ENCODE results near the gene OLFM2. TPM values are rescaled to one million over a fixed set of nuclear protein-coding genes. Genes with fewer than 3 reads are reported as not detected.

OLFM2 gene
- total and polyA plus RNA-seq, 2 experiments from 2014 or later = 58.1 to 117 TPM

GRCh38 chr19:9961103-9961502 is 24.8 kb upstream of the OLFM2 start (continued):
- TF ChIP-seq, protein P1, sequence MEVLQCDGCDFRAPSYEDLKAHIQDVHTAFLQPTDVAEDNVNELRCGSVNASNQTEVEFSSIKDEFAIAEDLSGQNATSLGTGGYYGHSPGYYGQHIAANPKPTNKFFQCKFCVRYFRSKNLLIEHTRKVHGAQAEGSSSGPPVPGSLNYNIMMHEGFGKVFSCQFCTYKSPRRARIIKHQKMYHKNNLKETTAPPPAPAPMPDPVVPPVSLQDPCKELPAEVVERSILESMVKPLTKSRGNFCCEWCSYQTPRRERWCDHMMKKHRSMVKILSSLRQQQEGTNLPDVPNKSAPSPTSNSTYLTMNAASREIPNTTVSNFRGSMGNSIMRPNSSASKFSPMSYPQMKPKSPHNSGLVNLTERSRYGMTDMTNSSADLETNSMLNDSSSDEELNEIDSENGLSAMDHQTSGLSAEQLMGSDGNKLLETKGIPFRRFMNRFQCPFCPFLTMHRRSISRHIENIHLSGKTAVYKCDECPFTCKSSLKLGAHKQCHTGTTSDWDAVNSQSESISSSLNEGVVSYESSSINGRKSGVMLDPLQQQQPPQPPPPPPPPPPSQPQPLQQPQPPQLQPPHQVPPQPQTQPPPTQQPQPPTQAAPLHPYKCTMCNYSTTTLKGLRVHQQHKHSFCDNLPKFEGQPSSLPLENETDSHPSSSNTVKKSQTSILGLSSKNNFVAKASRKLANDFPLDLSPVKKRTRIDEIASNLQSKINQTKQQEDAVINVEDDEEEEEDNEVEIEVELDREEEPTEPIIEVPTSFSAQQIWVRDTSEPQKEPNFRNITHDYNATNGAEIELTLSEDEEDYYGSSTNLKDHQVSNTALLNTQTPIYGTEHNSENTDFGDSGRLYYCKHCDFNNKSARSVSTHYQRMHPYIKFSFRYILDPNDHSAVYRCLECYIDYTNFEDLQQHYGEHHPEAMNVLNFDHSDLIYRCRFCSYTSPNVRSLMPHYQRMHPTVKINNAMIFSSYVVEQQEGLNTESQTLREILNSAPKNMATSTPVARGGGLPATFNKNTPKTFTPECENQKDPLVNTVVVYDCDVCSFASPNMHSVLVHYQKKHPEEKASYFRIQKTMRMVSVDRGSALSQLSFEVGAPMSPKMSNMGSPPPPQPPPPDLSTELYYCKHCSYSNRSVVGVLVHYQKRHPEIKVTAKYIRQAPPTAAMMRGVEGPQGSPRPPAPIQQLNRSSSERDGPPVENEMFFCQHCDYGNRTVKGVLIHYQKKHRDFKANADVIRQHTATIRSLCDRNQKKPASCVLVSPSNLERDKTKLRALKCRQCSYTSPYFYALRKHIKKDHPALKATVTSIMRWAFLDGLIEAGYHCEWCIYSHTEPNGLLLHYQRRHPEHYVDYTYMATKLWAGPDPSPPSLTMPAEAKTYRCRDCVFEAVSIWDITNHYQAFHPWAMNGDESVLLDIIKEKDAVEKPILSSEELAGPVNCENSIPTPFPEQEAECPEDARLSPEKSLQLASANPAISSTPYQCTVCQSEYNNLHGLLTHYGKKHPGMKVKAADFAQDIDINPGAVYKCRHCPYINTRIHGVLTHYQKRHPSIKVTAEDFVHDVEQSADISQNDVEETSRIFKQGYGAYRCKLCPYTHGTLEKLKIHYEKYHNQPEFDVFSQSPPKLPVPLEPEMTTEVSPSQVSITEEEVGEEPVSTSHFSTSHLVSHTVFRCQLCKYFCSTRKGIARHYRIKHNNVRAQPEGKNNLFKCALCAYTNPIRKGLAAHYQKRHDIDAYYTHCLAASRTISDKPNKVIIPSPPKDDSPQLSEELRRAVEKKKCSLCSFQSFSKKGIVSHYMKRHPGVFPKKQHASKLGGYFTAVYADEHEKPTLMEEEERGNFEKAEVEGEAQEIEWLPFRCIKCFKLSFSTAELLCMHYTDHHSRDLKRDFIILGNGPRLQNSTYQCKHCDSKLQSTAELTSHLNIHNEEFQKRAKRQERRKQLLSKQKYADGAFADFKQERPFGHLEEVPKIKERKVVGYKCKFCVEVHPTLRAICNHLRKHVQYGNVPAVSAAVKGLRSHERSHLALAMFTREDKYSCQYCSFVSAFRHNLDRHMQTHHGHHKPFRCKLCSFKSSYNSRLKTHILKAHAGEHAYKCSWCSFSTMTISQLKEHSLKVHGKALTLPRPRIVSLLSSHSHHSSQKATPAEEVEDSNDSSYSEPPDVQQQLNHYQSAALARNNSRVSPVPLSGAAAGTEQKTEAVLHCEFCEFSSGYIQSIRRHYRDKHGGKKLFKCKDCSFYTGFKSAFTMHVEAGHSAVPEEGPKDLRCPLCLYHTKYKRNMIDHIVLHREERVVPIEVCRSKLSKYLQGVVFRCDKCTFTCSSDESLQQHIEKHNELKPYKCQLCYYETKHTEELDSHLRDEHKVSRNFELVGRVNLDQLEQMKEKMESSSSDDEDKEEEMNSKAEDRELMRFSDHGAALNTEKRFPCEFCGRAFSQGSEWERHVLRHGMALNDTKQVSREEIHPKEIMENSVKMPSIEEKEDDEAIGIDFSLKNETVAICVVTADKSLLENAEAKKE (CRISPR knock-in tag; IDR thresholded peaks at IDR 0.05) = no peak
- TF ChIP-seq ZNF114 (CRISPR knock-in tag; IDR thresholded peaks at IDR 0.05) (no peak), POLR2AphosphoS5 (IDR thresholded peaks at IDR 0.05; ENCODE audit: low read depth) (no peak), EZH2phosphoT487 (IDR thresholded peaks at IDR 0.05; ENCODE audit: unreplicated experiment) (no peak), STAT1 (IDR thresholded peaks at IDR 0.05; ENCODE audit: unreplicated experiment) (no peak), ZNF331 (CRISPR knock-in tag; IDR thresholded peaks at IDR 0.05; ENCODE audit: low read depth) (no peak), CREB1 (CRISPR knock-in tag; IDR thresholded peaks at IDR 0.05; ENCODE audit: low read depth) (no peak)
- TF ChIP-seq, protein P2, sequence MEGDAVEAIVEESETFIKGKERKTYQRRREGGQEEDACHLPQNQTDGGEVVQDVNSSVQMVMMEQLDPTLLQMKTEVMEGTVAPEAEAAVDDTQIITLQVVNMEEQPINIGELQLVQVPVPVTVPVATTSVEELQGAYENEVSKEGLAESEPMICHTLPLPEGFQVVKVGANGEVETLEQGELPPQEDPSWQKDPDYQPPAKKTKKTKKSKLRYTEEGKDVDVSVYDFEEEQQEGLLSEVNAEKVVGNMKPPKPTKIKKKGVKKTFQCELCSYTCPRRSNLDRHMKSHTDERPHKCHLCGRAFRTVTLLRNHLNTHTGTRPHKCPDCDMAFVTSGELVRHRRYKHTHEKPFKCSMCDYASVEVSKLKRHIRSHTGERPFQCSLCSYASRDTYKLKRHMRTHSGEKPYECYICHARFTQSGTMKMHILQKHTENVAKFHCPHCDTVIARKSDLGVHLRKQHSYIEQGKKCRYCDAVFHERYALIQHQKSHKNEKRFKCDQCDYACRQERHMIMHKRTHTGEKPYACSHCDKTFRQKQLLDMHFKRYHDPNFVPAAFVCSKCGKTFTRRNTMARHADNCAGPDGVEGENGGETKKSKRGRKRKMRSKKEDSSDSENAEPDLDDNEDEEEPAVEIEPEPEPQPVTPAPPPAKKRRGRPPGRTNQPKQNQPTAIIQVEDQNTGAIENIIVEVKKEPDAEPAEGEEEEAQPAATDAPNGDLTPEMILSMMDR (conservative IDR thresholded peaks at IDR 0.05; ENCODE audit: low read depth in 2 of 2) = no peak

- Mint-ChIP-seq H3K4me3 (no peak overlapping the region), H3K9me3 (no peaks in the 10 kb centered on the region), H3K27me3 (ENCODE audit: insufficient read depth, low read depth, poor library complexity) (peaks cover 8% of the 10 kb centered on the region), H3K36me3 (ENCODE audit: low read depth) (peaks cover 3% of the 10 kb centered on the region; the same call in 2 of the 3 replicates), H3K27ac (no peak overlapping the region), H3K4me1 (peaks cover 5% of the 10 kb centered on the region; the same call in 2 of the 3 replicates)
- no peak overlapping the region for H3K4me2 ChIP-seq
- H2AFZ ChIP-seq = no peak overlapping the region
- H4K20me1 ChIP-seq (replicated peaks; ENCODE audit: insufficient read depth) = no peaks in the 10 kb centered on the region; the same call in 1 of the 2 replicates
- H3K27ac ChIP-seq (ENCODE audit: low read depth) = no peak overlapping the region
- no peaks in the 10 kb centered on the region for H3K27me3 ChIP-seq (ENCODE audit: insufficient read depth)
- no peaks in the 10 kb centered on the region for H3F3A ChIP-seq (replicated peaks; ENCODE audit: low read depth)
- no peaks in the 10 kb centered on the region for H3K79me2 ChIP-seq (replicated peaks; ENCODE audit: insufficient read depth)
- H3K4me3 ChIP-seq = no peak overlapping the region
- H3K36me3 ChIP-seq (ENCODE audit: insufficient read depth) = no peaks in the 10 kb centered on the region
- DNase-seq (ENCODE audit: low spot score) = no peak
- ATAC-seq = no peak
- no peaks in the 10 kb centered on the region for H3K9me2 ChIP-seq (ENCODE audit: insufficient read depth)
- peaks cover 8% of the 10 kb centered on the region for H3K4me1 ChIP-seq (ENCODE audit: insufficient read depth)
- TF ChIP-seq NANOG (IDR thresholded peaks at IDR 0.05; ENCODE audit: borderline replicate concordance) = no peak
- no peak for TF ChIP-seq REST (IDR thresholded peaks at IDR 0.05; ENCODE audit: unreplicated experiment)
- TF ChIP-seq, protein P2 (conservative IDR thresholded peaks at IDR 0.05; ENCODE audit: low read depth in 2 of 2) = no peak
- TF ChIP-seq JUNB (IDR thresholded peaks at IDR 0.05; ENCODE audit: unreplicated experiment) = no peak
These were observed 22.1 kb upstream of the OLFM2 start for GRCh38 chr19:9958379-9958821.
